Middle frontal gyrus (tissue), 1 donor: ENCODE data around the gene CASKIN2.
"Not testable (repeated sequence)": the region's sequence is repeated elsewhere in the genome, so short reads cannot be mapped to it uniquely, and the experiment has no call there.

ENCODE experiments used
- DNase-seq: peaks from one replicate; pipeline ENCODE4 v3.0.0-alpha.2; 2015; ENCODE audit warnings: low spot score; ENCODE audit errors: extremely low spot score

The CASKIN2 gene

GRCh38 chr17:75468779-75469373 lies 46.5 kb downstream of the CASKIN2 start:
- no peak for DNase-seq

DNA sequence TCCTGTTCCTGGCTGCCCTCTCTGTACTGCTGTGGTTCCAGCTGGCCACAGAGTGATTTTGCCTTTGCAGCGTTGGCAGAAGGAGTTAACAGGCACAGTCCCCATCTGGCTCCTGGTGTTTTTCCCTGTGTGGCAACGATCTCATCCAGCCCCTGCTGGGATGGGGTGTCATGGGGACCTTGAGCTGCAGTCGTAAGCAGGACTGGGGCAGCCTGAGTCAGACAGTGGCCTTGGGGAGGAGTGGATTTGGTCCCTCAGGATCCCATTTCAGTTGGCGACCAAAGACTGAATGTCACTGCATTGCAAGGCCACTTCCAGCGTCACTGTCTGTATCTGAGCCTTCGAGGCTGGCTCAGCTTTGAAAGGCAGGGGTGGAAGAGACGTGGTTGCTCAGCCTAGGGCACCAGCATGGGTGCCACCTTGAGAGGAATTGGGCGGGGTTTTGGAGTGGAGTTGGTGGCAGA lies 47.0 kb downstream of the CASKIN2 start:
- DNase-seq = no peak

DNA sequence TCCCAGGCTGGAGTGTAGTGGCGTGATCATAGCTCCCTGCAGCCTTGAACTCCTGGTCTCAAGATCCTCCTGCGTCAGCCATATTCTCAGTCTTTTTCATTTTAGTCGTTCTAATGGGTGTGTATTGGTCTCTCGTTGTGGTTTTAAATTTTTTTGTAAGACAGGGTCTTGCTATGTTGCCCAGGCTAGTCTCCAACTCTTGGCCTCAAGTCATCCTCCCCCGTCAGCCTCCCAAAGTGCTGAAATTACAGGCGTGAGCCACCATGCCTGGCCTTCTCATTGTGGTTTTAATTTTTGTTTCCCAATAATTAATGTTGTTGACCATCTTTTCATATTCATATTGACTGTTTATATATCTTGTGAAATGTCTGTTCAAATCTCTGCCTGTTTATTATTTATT lies 50.3 kb downstream of the CASKIN2 start:
- no peak for DNase-seq

- no peak for DNase-seq
Observed at GRCh38 chr17:75463603-75464002, 51.7 kb downstream of the CASKIN2 start.

GRCh38 chr17:75460295-75460694 lies 55.0 kb downstream of the CASKIN2 start:
- no peak for DNase-seq

- no peak for DNase-seq
Observed at GRCh38 chr17:75459590-75460267, 55.6 kb downstream of the CASKIN2 start.

GRCh38 chr17:75459246-75459589 lies 56.1 kb downstream of the CASKIN2 start:
- DNase-seq = no peak

DNA sequence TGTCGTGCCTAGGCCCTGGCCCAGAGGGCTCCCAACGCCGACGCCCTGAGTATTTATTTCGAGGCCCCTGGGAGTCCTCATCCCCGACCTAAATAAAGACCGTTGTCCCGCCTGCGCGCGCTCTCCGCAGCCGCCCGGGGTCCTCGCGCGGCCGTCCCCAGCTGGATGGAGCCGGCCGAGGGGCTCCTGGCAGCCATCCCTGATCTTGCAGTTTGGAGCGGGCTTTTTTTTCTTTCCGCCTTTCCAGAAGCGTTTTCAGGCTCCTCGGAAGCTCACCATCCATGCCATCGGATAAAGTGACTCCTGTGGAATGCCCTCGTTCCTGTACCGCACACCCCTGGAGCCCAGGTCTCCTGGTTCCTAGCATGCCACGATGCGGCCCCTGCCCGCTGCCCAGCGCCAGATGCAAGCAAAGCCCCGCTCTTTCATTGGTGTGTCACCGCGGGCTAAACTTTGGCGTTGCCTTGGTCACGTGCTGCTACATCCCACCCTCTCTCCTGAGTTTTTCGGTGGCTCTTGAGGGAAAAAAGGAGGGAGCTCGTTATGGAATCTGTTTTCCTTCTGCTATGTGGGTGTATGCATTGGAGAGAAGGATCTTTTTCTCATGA lies 58.2 kb downstream of the CASKIN2 start:
- DNase-seq = no peak

DNA sequence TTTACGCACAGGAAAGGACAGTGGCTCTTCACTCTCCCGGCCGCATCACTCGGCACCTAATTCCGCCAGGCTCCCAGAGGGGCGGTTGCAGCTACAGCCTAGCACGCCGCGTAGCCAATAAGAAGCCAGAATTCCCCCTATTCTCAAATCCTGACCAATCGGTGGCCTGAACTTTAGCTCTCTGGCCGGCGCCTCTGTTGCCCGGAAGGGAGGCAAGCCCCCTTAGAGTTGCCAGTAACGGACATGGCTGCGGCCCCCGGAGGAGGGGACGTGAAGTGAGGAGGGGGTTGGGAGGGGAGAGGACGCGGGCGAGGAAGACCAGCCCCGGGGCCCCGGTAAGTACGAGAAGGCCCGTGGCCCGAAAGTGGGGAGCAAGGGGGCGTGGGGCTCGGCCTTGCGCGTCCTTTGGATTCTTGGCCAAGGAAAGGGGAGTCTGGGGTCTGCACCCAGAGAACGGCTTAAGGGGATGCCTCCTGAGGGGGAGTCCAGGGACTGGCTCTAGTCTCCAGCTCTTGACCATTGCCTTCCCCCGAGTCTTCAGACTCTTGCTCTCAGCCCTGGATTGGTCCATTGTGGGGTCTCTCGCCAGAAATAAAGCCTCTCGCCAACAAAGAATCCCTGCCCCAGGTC lies 58.8 kb downstream of the CASKIN2 start, which contains the start of gene TMEM94:
Gene TMEM94 (plus strand): TSS at position 219 of the 630 bp plus-strand sequence. CDS start 15,271 bp downstream, outside the sequence.
- peak; percentile 99 for DNase-seq

- DNase-seq = no peak
Observed at GRCh38 chr17:75456039-75456416, 59.3 kb downstream of the CASKIN2 start.

GRCh38 chr17:75454672-75455071 lies 60.7 kb downstream of the CASKIN2 start:
- DNase-seq = not testable (repeated sequence)

- DNase-seq = no peak
Observed at GRCh38 chr17:75454193-75454592, 61.1 kb downstream of the CASKIN2 start.

DNA sequence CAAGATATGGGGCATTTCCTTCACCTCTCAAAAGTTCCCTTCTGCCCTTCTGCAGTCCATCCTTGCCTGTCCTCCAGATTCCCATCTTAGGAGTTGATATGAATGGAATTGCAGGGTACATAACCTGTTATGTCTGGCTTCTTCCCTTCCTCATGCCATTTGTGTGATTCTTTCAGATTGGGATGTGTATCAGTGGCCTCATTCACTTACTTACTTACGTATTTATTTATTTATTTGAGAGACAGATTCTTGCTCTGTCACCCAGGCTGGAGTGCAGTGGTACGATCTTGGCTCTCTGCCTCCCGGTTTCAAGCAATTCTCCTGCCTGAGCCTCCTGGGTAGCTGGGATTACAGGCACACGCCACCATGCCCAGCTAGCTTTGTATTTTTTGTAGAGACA lies 65.1 kb downstream of the CASKIN2 start:
- no peak for DNase-seq
